Testis (tissue), 3 donors: Measurements from ENCODE around the gene SMCO4. TPM values are rescaled to one million over a fixed set of nuclear protein-coding genes. Genes with fewer than 3 reads are reported as not detected.

ENCODE experiments used
- DNase-seq: peaks from one replicate; pipeline ENCODE4 v3.0.0-alpha.2; 2019
- H3K27ac ChIP-seq, 2 donors: fragments of 200-600 bp; sonication (generic); one replicate each; pipeline ENCODE4 v1.5.1; 2019
- H3K27me3 ChIP-seq: fragments of 200-600 bp; sonication (generic); one replicate; pipeline ENCODE4 v1.5.1; 2019
- H3K36me3 ChIP-seq: fragments of 200-600 bp; sonication (generic); one replicate; pipeline ENCODE4 v1.5.1; 2017; ENCODE audit warnings: low read depth; ENCODE audit errors: missing control alignments
- H3K4me1 ChIP-seq: fragments of 200-600 bp; sonication (generic); one replicate; pipeline ENCODE4 v1.5.1; 2019
- H3K4me3 ChIP-seq, 2 donors: fragments of 200-600 bp; sonication (generic); one replicate each; pipeline ENCODE4 v1.5.1; 2017 to 2019
- H3K9me3 ChIP-seq: fragments of 200-600 bp; sonication (generic); one replicate; pipeline ENCODE4 v1.5.1; 2017
- CTCF ChIP-seq, 3 experiments: fragments of 450-650 bp in 2 of 3; fragments of 200-600 bp in 1 of 3; sonication (generic) in 1 of 3; IDR thresholded peaks; one replicate each; pipeline ENCODE4 v1.5.1; 2016 to 2019; ENCODE audit warnings: antibody characterized with exemption in 3 of 3, mild to moderate bottlenecking in 2 of 3, moderate library complexity in 1 of 3
- POLR2A ChIP-seq: fragments of 450-650 bp; IDR thresholded peaks from one replicate; pipeline ENCODE4 v1.6.1; 2017; ENCODE audit warnings: antibody characterized with exemption, mild to moderate bottlenecking, moderate library complexity
- WGBS, 2 donors: methylation state at CpG; one replicate each; pipeline ENCODE4 v1.1.5; 2018; 5-methylcytosine and 5-hydroxymethylcytosine counted together
- intact Hi-C: fragments of 100-400 bp; cut with DNase I; formaldehyde crosslinking; loops from one replicate; pipeline ENCODE4 v1.15.1; 2023; ENCODE audit warnings: low total_unique reads
- polyA plus RNA-seq: library from polyadenylated mRNA; stranded (reverse); fragments of 350-450 nt; fragmentation: Illumina TruSeq; extraction: RNeasy Lipid Tissue Mini Kit (QIAGEN cat#74804); gene quantifications from one replicate; pipeline ENCODE4 v1.2.3, GENCODE V29; 2014; ENCODE audit warnings: low read depth, low replicate concordance; ENCODE audit not compliant: insufficient read depth
- small RNA-seq, 2 donors: library from RNA; depleted of rRNA; stranded (forward); fragments of <200 nt; gene quantifications; one replicate each; pipeline ENCODE3, GENCODE V24; 2016
- total RNA-seq, 2 donors: library from RNA; depleted of rRNA; stranded (reverse); fragments of >200 nt; gene quantifications; one replicate each; pipeline ENCODE4 v1.2.3, GENCODE V29; 2016

Gene SMCO4
- total and polyA plus RNA-seq, 3 donors from 2014 or later: 33.6 to 59.9 (median 34.2) TPM

- no peaks in the 10 kb centered on the region for H3K27me3 ChIP-seq
- H3K27ac ChIP-seq: no peak overlapping the region
- intact Hi-C loops: no loop called here
- DNase-seq: no peak
- H3K9me3 ChIP-seq: no peaks in the 10 kb centered on the region
- H3K4me1 ChIP-seq: no peaks in the 10 kb centered on the region
- TF ChIP-seq CTCF (IDR thresholded peaks at IDR 0.05) (no peak), POLR2A (no peak)
- no peaks in the 10 kb centered on the region for H3K36me3 ChIP-seq
- WGBS, 2 donors: 59 to 70% methylated on average over 3 of the region's 3 CpGs
- no peak overlapping the region for H3K4me3 ChIP-seq
Observed at GRCh38 chr11:93432247-93432646, 110.9 kb downstream of the SMCO4 start.

Small RNAs within 50 kb of the gene (small RNA-seq; reads per million reads assigned to genes)
- gene RN7SL223P: 0 reads per million in 2 donors

Other genes with a start within 250 kb of the SMCO4 start
- 10 to 100 TPM; 11.7 to 22.8 TPM for gene DEUP1, start 212.6 kb downstream of the SMCO4 start, total RNA-seq
- 18.2 TPM for gene DEUP1, start 212.6 kb downstream of the SMCO4 start, polyA plus RNA-seq
- gene CEP295, start 118.3 kb upstream of the SMCO4 start, total RNA-seq: 10 to 100 TPM; 33.9 to 45.5 TPM
- 9.8 TPM for gene CEP295, start 118.3 kb upstream of the SMCO4 start, polyA plus RNA-seq
- gene TAF1D, start 198.1 kb upstream of the SMCO4 start, total RNA-seq: 10 to 100 TPM; 70.3 to 88.5 TPM
- 24.0 TPM for gene TAF1D, start 198.1 kb upstream of the SMCO4 start, polyA plus RNA-seq
- 10 to 100 TPM; 28.5 to 49.5 TPM for gene C11orf54, start 198.3 kb upstream of the SMCO4 start, total RNA-seq
- 32.6 TPM for gene C11orf54, start 198.3 kb upstream of the SMCO4 start, polyA plus RNA-seq
- gene MED17, start 240.9 kb upstream of the SMCO4 start, total RNA-seq: 10 to 100 TPM; 23.2 to 29.8 TPM
- gene MED17, start 240.9 kb upstream of the SMCO4 start, polyA plus RNA-seq: 22.4 TPM